Stimulated activated CD4-positive, alpha-beta T cell treated with anti-CD3 and anti-CD28 coated beads, Interleukin-12 subunit alpha, Interleukin-12 subunit beta, amount 100 ng/mL, for 24 hours (primary cell): ENCODE measurements around the gene IQCN.

Experiments
- DNase-seq, 2 experiments: peaks; one replicate each; pipeline ENCODE4 v3.0.0-alpha.2; 2020; ENCODE audit warnings: low read depth in 2 of 2

IQCN gene

GRCh38 chr19:18266771-18267686 is 7.2 kb downstream of the IQCN start:
- DNase-seq = no peak

GRCh38 chr19:18265582-18265981 is 8.7 kb downstream of the IQCN start:
- DNase-seq = no peak

DNA sequence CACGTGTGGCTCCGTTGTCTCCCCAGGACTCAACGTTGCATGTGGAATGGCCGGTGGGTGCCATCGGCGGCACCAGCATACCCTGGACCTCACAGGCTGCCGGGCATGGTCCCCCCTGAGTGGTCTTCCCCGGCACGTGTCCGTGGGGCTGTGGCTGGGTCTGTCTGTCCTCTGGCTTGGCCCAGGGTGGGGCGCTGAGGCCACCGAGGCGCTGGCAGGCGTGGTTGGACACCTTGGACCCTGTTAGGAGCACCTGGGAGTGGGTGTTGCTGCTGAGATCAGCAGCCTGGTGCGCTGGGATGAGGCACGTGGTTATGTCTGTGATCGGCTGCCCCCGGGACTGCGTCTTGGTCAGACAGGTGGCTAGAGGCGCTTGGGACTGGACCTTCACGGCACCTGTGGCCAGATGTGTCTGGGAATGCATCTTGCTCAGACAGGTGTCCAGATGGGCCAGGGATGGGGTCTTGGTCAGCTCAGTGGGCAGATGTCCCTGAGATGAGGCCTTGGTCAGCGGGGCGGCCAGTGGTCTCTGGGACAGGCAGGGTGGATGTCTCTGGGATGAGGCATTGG is 9.2 kb downstream of the IQCN start:
- DNase-seq = no peak

- DNase-seq = no peak
Observed at GRCh38 chr19:18264137-18264854, 10.0 kb downstream of the IQCN start.

DNA sequence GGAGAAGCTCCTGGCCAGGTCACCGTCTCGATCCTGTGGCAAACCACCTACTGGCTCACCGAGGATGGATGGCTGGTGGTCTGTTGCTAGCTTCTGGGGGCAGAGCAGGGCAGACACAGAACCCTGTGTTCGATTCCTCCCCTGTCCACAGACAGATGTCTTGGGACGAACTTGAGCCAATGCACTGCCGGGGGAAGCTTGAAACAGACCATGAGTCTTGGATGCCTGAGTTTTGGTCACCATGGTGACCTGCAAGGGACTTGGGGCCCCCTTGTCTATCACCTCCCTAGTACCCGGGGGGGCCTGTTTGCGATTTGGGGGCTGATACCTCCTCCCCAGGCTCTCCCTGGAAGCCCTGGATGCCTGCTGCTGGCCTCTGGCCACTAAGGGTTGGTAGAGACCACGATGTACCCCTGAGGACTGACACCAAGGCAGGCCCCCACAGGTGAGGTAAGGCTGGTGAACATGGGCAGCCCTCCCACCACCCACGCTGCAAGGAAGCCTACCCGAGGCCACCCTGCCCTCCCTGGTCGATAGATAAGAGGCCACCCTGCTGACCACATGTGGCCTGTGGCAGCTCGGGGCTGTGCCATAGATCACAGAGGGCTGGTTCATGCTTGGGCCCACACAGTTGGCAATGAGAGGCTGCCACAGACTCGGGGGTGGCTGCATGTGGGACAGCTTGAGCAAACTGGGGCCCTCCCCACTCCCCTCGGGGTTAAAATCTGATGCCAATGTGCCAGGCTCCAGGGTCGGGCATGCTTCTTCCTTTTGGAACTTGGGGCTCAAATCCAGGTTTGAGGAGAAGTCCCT is 10.7 kb downstream of the IQCN start:
- DNase-seq = no peak

DNA sequence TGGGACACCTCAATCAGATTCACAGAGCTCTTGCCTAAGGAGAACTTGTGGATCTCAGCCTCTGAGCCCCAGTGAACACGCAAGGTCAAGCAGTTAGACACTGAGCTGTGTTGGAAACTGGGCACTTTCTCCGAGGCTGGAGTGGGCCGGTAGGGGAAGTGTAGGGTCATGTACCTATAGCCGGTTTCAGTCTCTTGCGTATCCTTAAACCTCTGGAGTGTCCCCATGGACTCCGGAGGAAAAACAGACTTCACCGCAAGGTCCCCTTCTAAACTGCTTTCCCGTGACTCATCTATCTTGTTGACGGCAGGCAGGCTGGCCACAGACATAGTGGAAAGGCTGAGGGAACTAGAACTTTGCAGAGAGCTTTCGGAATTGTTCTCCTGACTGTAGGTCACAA is 11.3 kb downstream of the IQCN start:
- no peak for DNase-seq

GRCh38 chr19:18262144-18262543 is 12.1 kb downstream of the IQCN start:
- DNase-seq = no peak

DNA sequence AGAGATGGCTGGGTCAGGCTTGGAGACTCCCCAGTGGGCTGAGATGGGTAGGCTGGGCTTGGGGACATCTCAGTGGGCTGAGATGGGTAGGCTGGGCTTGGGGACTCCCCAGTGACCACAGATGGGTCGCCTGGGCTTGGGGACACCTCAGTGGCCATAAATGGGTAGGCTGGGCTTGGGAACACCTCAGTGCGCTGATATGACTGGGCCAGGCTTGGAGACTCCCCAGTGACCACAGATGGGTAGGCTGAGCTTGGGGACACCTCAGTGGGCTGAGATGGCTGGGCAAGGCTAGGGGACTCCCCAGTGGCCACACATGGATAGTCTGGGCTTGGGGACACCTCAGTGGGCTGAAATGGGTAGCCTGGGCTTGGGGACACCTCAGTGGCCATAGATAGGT is 12.8 kb downstream of the IQCN start:
- DNase-seq = no peak

- no peak for DNase-seq
Observed at GRCh38 chr19:18259893-18260292, 14.4 kb downstream of the IQCN start.

DNA sequence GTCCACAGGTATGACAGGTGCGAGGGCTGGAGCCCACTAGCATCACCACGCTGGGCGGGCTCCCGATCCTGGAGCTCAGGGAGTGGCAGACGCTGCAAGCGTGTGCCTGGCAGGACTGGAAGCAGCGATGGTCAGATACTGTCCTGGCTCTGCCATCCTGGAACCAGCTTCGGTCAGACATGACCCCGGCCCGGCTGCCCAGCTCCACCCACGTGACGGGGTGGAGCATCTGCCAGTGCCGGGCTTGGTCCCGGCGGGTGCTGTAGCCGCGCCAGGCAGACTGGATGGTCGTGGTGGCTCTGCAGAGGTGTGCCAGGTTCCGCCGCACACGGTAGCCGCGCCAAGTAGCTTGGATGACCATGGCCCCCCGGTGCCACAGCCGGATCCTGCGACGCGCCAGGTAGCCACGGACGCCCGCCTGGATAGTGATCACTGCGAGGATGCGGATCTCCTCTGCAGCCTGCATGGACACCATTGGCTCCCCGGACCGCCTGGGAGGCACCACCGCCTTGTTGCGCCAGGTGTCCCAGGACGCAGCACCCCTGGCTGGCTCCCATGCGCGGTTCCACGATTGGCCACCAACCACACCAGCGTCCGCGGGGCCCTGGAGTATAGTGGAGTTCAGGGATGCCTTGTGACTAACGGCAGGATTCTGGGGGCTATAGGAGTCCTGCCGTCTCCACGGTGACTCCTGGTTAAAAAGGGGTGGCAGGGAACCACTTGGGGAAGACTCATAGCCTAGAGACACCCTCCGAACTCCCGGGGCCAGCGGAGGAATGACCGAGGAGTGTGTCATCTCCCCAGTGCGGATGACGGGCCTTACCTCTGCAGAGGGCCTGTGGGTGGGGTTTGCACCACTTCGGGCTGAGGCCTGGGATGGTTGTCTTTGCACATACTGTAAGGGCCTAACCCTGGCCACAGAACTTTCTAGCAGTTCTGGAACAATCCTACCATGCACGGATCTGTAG is 16.5 kb downstream of the IQCN start:
- no peak for DNase-seq

DNA sequence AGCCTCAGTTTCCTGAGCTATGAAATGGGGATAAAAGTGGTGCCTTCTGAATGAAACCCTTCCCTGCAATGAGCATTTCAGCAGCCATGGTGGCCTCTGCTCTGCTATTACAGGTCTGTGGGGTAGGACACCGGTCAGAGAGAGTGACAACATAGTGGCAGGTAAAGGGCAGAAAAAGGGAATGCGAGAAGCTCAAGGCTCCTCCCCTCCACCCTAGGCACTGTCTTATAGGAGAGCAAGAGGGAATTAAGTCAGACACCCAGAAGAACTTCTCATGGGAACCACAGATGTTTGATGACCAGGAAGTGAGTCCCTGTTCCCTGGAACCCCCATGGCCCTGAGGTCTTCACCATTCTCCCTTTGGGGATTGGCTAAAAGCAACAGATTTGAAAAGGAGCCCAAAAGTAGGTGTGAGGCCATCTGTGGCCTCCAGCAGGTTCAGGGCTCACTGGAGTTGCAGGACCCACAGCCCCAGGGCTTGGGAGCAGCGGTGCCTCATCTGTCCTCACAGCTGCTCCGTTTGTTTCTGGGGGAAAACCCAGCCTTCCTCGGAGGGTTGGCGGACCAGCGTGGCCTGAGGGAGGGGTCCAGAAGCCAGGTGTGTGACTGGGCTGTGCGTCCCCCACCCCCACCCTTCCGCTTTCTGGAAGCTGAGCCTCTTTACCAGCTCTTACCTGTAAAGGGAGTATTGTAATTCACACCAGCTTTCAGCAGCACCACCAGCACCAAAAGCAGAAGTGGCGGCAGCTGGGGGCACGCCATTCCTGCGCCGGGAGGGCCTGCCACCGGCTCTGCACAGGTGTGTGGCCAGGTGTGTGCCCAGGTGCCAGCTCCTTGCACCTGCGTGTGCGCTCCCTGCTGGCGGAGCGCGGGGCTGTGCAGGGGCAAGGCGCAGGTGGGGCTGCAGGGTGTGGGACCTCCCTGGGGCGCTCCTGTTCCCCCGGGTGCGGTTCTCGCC is 19.4 kb downstream of the IQCN start:
- DNase-seq = no peak

DNA sequence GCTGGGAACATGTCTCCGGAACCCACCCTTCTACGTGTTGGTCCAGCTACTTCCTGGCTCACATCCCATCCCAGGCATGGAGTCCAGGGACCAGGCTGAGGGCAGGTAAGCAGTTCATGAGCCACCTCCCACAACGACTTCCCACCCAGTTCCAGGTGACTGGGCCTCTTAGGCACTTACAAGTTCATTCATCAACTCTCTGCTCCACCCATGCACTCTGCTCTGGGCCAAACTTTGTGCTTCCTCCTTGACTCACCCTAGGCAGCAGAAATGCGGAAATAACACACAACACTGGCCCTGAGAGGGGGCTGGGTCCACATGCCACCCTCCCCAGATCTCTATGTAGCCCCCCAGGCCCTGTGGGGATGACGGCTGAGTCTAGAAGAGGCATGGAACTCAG is 20.5 kb downstream of the IQCN start:
- DNase-seq = no peak

GRCh38 chr19:18253130-18253529 is 21.1 kb downstream of the IQCN start:
- DNase-seq = no peak

DNA sequence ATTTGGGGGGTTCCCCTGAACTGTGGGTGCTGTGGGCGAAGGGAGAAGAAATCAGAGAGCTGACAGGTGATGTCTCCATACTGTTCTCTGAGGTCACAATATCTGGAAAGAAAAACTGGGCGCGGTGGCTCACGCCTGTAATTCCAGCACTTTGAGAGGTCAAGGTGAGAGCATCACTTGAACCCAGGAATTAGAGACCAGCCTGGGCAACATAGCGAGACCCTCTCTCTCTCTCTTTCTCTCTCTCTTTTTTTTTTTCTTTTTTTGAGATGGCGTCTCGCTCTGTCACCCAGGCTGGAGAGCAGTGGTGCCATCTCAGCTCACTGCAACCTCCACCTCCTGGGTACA is 21.9 kb downstream of the IQCN start:
- DNase-seq = no peak

DNA sequence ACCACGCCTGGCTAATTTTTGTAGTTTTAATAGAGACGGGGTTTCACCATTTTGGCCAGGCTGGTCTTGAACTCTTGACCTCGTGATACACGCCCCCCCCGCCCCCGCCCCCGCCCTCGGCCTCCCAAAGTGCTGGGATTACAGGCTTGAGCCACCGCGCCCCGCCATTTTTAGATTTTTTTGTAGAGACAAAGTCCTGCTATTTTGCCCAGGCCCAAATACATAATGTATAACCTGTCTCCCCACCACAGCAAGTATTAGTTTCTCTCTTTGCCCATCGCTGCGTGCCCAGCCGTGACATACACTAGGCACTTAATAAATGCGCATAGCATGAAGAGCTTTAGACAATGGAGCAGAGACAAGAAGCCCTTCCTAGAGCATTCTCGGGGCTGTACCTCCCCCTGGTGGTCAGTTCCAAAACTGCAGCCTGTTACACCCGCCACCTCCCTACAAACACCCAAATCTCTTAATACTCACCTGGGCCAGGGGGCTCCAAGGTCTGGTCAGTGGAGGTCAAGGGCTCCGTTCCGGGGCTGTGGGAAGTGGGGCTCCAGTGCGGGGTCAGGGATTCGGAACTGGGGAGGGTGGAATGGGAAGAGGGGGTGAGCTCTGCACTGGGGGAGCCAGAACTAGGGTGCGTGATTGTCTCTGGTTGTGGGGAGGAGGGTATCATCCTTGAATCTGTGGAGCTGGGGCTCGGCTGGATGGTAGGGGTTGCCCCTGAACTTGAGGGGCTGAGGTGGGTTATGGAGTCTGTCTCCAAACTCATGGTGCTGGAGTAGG is 22.5 kb downstream of the IQCN start:
- DNase-seq = peak; percentile 52 to 78

DNA sequence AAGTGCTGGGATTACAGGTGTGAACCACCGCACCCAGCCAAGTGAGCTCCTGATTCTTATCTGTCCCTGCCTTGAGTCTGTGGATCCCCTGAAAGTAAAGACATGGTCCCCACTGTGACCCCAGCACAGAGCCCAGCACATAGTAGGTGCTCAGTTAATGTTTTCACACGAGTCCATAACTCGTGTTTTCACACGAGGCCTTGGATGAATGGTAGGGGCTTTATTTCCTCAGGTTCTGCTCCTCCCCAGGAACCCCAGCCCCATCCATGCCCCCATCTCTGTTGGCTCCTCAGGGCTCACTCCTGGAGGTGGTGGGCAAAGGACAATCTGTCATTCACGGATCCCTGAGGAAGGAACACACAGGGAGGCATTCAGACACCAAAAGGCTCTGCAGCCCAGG is 24.4 kb downstream of the IQCN start:
- no peak for DNase-seq

DNA sequence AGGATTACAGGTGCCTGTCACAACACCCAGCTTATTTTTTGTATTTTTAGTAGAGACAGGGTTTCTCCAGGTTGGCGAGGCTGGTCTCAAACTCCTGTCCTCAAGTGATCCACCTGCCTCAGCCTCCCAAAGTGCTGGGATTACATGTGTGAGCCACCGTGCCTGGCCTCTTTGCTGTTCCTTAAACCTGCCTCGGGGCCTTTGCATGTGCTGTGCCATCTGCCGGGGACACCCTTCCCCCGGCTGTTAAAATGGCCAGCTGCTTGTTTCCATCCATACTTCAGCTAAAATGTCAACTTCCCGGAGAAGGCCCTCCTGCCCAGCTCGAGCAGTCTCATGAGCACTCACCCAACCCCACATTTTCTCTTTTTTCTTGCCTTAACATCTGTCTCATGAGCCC is 29.0 kb downstream of the IQCN start:
- DNase-seq = no peak

- DNase-seq = no peak
Observed at GRCh38 chr19:18239303-18239702, 34.9 kb downstream of the IQCN start.

DNA sequence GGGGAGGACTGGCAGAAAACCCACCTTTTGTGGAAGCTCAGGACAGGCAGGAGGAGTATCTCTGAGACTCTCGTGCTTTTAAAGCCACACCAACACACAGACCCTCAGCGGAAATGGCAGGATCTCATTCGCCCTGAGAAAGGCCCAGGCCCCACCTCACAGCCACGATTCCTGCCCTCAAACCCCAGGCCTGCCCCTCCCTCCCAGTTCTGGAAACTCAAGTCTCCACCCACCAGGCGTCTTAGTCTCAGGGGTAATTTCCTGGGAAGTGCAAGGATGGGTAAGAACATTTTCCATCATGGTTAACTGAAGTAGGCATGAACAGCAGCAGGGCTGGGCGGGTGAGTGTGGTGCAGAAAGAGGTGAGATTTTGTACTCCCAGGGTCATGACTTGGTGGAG is 40.1 kb downstream of the IQCN start:
- DNase-seq = no peak
